WTC11 (cell line): ENCODE data around the gene TAOK2. TPM values are rescaled to one million over a fixed set of nuclear protein-coding genes. Genes with fewer than 3 reads are reported as not detected.

Experiments
- AFF4 ChIP-seq: sonication (generic); formaldehyde crosslinking; IDR thresholded peaks from 2 replicates; pipeline ENCODE4 v1.8.1; 2023; ENCODE audit warnings: mild to moderate bottlenecking, missing genetic modification reagents, borderline replicate concordance
- AR ChIP-seq: fragments of 250-450 bp; sonication (Bioruptor Pico); IDR thresholded peaks from 2 replicates; pipeline ENCODE4 v1.9.0; 2021; ENCODE audit warnings: mild to moderate bottlenecking
- ATF2 ChIP-seq: sonication (generic); formaldehyde crosslinking; IDR thresholded peaks from 2 replicates; pipeline ENCODE4 v1.8.1; 2022; ENCODE audit warnings: low read depth, missing genetic modification reagents, borderline replicate concordance
- CBFB ChIP-seq: sonication (generic); formaldehyde crosslinking; IDR thresholded peaks from 2 replicates; pipeline ENCODE4 v1.8.1; 2022; ENCODE audit warnings: mild to moderate bottlenecking, low read depth, missing genetic modification reagents
- CREM ChIP-seq: sonication (generic); formaldehyde crosslinking; IDR thresholded peaks from 2 replicates; pipeline ENCODE4 v1.8.1; 2022; ENCODE audit warnings: mild to moderate bottlenecking, missing genetic modification reagents, moderate library complexity
- ERG ChIP-seq: fragments of 250-450 bp; sonication (Bioruptor Pico); IDR thresholded peaks from 2 replicates; pipeline ENCODE4 v1.8.0; 2021; ENCODE audit warnings: mild to moderate bottlenecking
- ETV6 ChIP-seq: sonication (generic); formaldehyde crosslinking; IDR thresholded peaks from 2 replicates; pipeline ENCODE4 v1.8.1; 2022; ENCODE audit warnings: mild to moderate bottlenecking, missing genetic modification reagents
- FOXK1 ChIP-seq: sonication (generic); formaldehyde crosslinking; IDR thresholded peaks from 2 replicates; pipeline ENCODE4 v1.8.0; 2022; ENCODE audit warnings: mild to moderate bottlenecking, moderate library complexity, missing genetic modification reagents
- JAZF1 ChIP-seq: fragments of 250-450 bp; sonication (Bioruptor Pico); IDR thresholded peaks from 2 replicates; pipeline ENCODE4 v1.9.0; 2021; ENCODE audit warnings: moderate library complexity, mild to moderate bottlenecking, inconsistent platforms
- JUN ChIP-seq: sonication (generic); formaldehyde crosslinking; IDR thresholded peaks from 2 replicates; pipeline ENCODE4 v1.8.0; 2023; ENCODE audit warnings: mild to moderate bottlenecking, missing genetic modification reagents
- MYBL2 ChIP-seq: sonication (generic); formaldehyde crosslinking; IDR thresholded peaks from 2 replicates; pipeline ENCODE4 v1.8.1; 2023; ENCODE audit warnings: mild to moderate bottlenecking, moderate library complexity, missing genetic modification reagents
- NR3C1 ChIP-seq: sonication (generic); formaldehyde crosslinking; conservative IDR thresholded peaks from 2 replicates; pipeline ENCODE4 v1.8.1; 2023; ENCODE audit warnings: low read depth, mild to moderate bottlenecking, missing genetic modification reagents
- PRRX2 ChIP-seq: fragments of 250-450 bp; sonication (Bioruptor Pico); IDR thresholded peaks from 2 replicates; pipeline ENCODE4 v1.8.0; 2021; ENCODE audit warnings: mild to moderate bottlenecking
- RORB ChIP-seq: fragments of 250-450 bp; sonication (Bioruptor Pico); IDR thresholded peaks from 2 replicates; pipeline ENCODE4 v1.9.0; 2021; ENCODE audit warnings: mild to moderate bottlenecking
- TEAD4 ChIP-seq: sonication (generic); formaldehyde crosslinking; IDR thresholded peaks from 2 replicates; pipeline ENCODE4 v1.8.0; 2022; ENCODE audit warnings: mild to moderate bottlenecking, missing genetic modification reagents
- USF2 ChIP-seq: sonication (generic); formaldehyde crosslinking; IDR thresholded peaks from 2 replicates; pipeline ENCODE4 v1.8.1; 2023; ENCODE audit warnings: mild to moderate bottlenecking, missing genetic modification reagents, moderate library complexity
- ZNF138 ChIP-seq: sonication (generic); formaldehyde crosslinking; conservative IDR thresholded peaks from 2 replicates; pipeline ENCODE4 v1.8.1; 2022; ENCODE audit warnings: mild to moderate bottlenecking, moderate library complexity, missing genetic modification reagents
- total RNA-seq: library from RNA; stranded (reverse); gene quantifications from 3 replicates; pipeline ENCODE4 v1.2.3, GENCODE V29; 2021
- TF ChIP-seq, protein P1 (sequence below): sonication (generic); formaldehyde crosslinking; IDR thresholded peaks from 2 replicates; pipeline ENCODE4 v1.8.1; 2022; ENCODE audit warnings: mild to moderate bottlenecking, missing genetic modification reagents, moderate library complexity, borderline replicate concordance
- TF ChIP-seq, protein P2 (sequence below): fragments of 250-450 bp; sonication (Bioruptor Pico); conservative IDR thresholded peaks from 2 replicates; pipeline ENCODE4 v1.9.0; 2021; ENCODE audit warnings: mild to moderate bottlenecking
- TF ChIP-seq, protein P3 (sequence below): fragments of 250-450 bp; sonication (Bioruptor Pico); IDR thresholded peaks from 2 replicates; pipeline ENCODE4 v2.1.2; 2022; ENCODE audit warnings: mild to moderate bottlenecking, moderate library complexity

Gene TAOK2
- total RNA-seq, 1 experiment from 2014 or later: 42.4 TPM

DNA sequence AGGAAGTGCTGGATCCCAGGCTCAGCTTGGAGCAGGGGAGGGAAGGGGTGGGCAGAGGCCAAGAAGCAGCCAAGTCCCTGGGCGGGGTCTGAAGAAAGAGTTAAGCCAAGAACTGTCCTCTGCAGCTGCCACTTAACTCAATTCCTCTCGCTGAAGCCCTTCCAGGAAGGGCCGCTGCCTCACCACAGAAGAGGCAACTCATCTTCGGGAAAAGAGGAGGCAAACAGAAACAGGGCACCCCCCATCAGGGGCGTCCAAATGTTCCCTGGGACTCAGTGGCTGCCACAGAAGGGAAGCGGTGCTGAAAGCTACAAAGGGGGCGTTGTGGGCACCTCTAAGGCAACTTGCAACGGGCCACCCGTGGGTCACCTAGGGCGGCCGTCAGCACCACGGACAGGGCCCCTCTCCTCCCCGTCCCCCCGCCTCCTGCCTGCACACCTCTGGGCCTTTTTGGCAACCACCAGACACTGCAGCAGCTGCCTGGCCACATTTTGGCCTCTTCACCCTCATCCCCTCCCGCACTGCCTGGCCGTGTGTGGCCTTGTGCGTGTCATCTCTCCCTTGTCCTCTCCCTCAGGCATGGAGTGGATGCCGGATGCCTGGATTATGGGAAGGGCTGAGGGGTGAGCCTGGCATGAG is 54.9 kb downstream of the TAOK2 start (continued):
- TF ChIP-seq, protein P1, sequence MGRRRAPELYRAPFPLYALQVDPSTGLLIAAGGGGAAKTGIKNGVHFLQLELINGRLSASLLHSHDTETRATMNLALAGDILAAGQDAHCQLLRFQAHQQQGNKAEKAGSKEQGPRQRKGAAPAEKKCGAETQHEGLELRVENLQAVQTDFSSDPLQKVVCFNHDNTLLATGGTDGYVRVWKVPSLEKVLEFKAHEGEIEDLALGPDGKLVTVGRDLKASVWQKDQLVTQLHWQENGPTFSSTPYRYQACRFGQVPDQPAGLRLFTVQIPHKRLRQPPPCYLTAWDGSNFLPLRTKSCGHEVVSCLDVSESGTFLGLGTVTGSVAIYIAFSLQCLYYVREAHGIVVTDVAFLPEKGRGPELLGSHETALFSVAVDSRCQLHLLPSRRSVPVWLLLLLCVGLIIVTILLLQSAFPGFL (CRISPR knock-in tag): no peak
- TF ChIP-seq, protein P2, sequence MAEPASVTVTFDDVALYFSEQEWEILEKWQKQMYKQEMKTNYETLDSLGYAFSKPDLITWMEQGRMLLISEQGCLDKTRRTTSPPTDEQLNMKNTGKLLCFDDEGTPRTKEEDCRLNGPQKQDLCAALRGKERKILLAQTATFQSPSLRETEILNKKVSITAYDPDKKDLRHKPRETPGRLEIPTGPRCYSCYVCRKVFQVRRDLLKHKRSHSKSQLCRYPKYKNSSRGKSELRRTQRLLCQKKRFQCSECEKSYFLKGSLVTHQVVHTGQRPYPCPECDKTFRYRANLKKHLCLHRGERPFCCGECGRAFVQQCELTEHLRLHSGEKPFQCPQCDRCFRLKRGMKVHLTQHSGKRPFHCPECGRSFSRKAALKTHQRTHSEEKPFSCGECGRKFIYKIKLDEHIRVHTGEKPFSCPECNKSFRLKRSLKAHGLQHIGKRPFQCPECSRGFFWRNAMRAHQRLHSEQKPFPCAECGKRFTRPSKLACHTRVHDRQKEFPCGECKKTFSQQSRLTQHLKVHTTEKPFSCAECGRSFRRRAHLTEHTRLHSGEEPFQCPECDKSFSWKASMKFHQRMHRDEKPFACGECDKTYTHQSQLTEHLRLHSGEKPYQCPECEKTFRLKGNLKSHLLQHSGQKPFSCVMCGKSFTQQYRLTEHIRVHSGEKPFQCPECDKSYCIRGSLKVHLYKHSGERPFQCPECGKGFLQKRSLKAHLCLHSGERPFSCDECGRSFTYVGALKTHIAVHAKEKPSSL (CRISPR knock-in tag): no peak
- TF ChIP-seq JAZF1 (CRISPR knock-in tag) (no peak), MYBL2 (CRISPR knock-in tag) (no peak), FOXK1 (CRISPR knock-in tag) (0 out of 2 replicates have a peak, but pooled peaks have one; percentile 60), ETV6 (CRISPR knock-in tag) (no peak), CBFB (CRISPR knock-in tag) (no peak), CREM (CRISPR knock-in tag) (no peak), AR (CRISPR knock-in tag) (no peak), ERG (CRISPR knock-in tag) (no peak), ATF2 (CRISPR knock-in tag) (no peak), AFF4 (CRISPR knock-in tag) (no peak), ZNF138 (CRISPR knock-in tag) (no peak), PRRX2 (CRISPR knock-in tag) (no peak), TEAD4 (CRISPR knock-in tag) (peak; percentile 82; the same call in 1 of the 2 replicates), USF2 (CRISPR knock-in tag) (no peak), JUN (peak; percentile 90), NR3C1 (no peak), RORB (CRISPR knock-in tag) (no peak)
- TF ChIP-seq, protein P3, sequence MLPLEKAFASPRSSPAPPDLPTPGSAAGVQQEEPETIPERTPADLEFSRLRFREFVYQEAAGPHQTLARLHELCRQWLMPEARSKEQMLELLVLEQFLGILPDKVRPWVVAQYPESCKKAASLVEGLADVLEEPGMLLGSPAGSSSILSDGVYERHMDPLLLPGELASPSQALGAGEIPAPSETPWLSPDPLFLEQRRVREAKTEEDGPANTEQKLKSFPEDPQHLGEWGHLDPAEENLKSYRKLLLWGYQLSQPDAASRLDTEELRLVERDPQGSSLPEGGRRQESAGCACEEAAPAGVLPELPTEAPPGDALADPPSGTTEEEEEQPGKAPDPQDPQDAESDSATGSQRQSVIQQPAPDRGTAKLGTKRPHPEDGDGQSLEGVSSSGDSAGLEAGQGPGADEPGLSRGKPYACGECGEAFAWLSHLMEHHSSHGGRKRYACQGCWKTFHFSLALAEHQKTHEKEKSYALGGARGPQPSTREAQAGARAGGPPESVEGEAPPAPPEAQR (CRISPR knock-in tag): no peak
